NB4 (cell line): ENCODE results near the gene POLG.

ENCODE experiments used
- MYC ChIP-seq: IDR thresholded peaks from 2 replicates; pipeline ENCODE4 v1.6.1; 2011; ENCODE audit warnings: low read depth, low read length
- POLR2A ChIP-seq: IDR thresholded peaks from 2 replicates; pipeline ENCODE4 v1.6.1; 2011; ENCODE audit warnings: mild to moderate bottlenecking; ENCODE audit not compliant: insufficient read length; ENCODE audit errors: extremely low read depth
- TF ChIP-seq, protein P1 (sequence below): IDR thresholded peaks from one replicate; pipeline ENCODE4 v1.5.1; 2012; ENCODE audit warnings: low read depth, low read length

- TF ChIP-seq, protein P1, sequence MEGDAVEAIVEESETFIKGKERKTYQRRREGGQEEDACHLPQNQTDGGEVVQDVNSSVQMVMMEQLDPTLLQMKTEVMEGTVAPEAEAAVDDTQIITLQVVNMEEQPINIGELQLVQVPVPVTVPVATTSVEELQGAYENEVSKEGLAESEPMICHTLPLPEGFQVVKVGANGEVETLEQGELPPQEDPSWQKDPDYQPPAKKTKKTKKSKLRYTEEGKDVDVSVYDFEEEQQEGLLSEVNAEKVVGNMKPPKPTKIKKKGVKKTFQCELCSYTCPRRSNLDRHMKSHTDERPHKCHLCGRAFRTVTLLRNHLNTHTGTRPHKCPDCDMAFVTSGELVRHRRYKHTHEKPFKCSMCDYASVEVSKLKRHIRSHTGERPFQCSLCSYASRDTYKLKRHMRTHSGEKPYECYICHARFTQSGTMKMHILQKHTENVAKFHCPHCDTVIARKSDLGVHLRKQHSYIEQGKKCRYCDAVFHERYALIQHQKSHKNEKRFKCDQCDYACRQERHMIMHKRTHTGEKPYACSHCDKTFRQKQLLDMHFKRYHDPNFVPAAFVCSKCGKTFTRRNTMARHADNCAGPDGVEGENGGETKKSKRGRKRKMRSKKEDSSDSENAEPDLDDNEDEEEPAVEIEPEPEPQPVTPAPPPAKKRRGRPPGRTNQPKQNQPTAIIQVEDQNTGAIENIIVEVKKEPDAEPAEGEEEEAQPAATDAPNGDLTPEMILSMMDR: no peak
- TF ChIP-seq MYC (no peak), POLR2A (no peak)
These were observed 34.8 kb upstream of the POLG start for GRCh38 chr15:89369341-89369947.
